Body of pancreas (tissue), 4 donors: ENCODE measurements around the gene UBR3. TPM values are rescaled to one million over a fixed set of nuclear protein-coding genes. Genes with fewer than 3 reads are reported as not detected.

Source experiments
- ATAC-seq: fragments of 150-250 bp; one replicate; pipeline ENCODE4 v1.9.1; 2016
- DNase-seq, 4 donors: peaks; one replicate each; pipeline ENCODE4 v3.0.0-alpha.2; 2019
- H3K27ac ChIP-seq, 4 donors: fragments of 200-600 bp; sonication (generic); 1 replicate in 3 of 4; 2 replicates in 1 of 4; pipeline versions ENCODE4 v1.5.1 to v1.6.1; 2016 to 2019; ENCODE audit warnings: mild to moderate bottlenecking in 1 of 4, mixed read lengths in 1 of 4, moderate library complexity in 1 of 4
- H3K27me3 ChIP-seq, 2 donors: fragments of 200-600 bp; sonication (generic); one replicate each; pipeline ENCODE4 v1.6.0; 2016; ENCODE audit warnings: mild to moderate bottlenecking in 1 of 2
- H3K36me3 ChIP-seq, 2 donors: fragments of 200-600 bp; sonication (generic); replicated peaks in 1 of 2; 2 replicates each; pipeline ENCODE4 v1.5.1; 2016; ENCODE audit warnings: low read depth in 2 of 2; ENCODE audit not compliant: insufficient read depth in 1 of 2
- H3K4me1 ChIP-seq: fragments of 200-600 bp; sonication (generic); one replicate; pipeline ENCODE4 v1.6.0; 2016
- H3K4me3 ChIP-seq, 2 donors: fragments of 200-600 bp; sonication (generic); 1 replicate in 1 of 2; 2 replicates in 1 of 2; pipeline ENCODE4 v1.5.1; 2016 to 2019
- H3K9me3 ChIP-seq, 3 donors: fragments of 200-600 bp; sonication (generic); 1 replicate in 2 of 3; 2 replicates in 1 of 3; pipeline ENCODE4 v1.5.1; 2016
- POLR2A ChIP-seq, 3 donors: fragments of 450-650 bp; IDR thresholded peaks; one replicate each; pipeline ENCODE4 v1.6.1; 2016; ENCODE audit warnings: antibody characterized with exemption in 3 of 3, mild to moderate bottlenecking in 2 of 3
- WGBS, 2 donors: methylation state at CpG; one replicate each; pipeline ENCODE4 v1.1.5; 2017; 5-methylcytosine and 5-hydroxymethylcytosine counted together
- intact Hi-C: fragments of 100-400 bp; cut with DNase I; formaldehyde crosslinking; loops from one replicate; pipeline ENCODE4 v1.15.1; 2023
- total RNA-seq, 2 donors: library from RNA; depleted of rRNA; stranded (reverse); fragments of >200 nt; gene quantifications; one replicate each; pipeline ENCODE4 v1.1.0, GENCODE V29; 2016
- TF ChIP-seq, protein P1 (sequence below), 7 experiments: fragments of 450-650 bp in 4 of 7; fragments of 200-600 bp in 3 of 7; sonication (generic) in 3 of 7; IDR thresholded peaks; one replicate each; pipeline ENCODE4 v1.5.1; 2016 to 2019; ENCODE audit warnings: antibody characterized with exemption in 7 of 7

Gene UBR3
- total RNA-seq, 2 donors from 2014 or later: 30.1 to 52.1 TPM

- DNase-seq: no peak
- H3K27me3 ChIP-seq: no peaks in the 10 kb centered on the region
- H3K9me3 ChIP-seq: peaks cover 0 to 5% (median 0%) of the 10 kb centered on the region in 3 donors
- intact Hi-C loops: no loop called here
- H3K4me1 ChIP-seq: no peaks in the 10 kb centered on the region
- TF ChIP-seq POLR2A (IDR thresholded peaks at IDR 0.05): no peak
- TF ChIP-seq, protein P1, sequence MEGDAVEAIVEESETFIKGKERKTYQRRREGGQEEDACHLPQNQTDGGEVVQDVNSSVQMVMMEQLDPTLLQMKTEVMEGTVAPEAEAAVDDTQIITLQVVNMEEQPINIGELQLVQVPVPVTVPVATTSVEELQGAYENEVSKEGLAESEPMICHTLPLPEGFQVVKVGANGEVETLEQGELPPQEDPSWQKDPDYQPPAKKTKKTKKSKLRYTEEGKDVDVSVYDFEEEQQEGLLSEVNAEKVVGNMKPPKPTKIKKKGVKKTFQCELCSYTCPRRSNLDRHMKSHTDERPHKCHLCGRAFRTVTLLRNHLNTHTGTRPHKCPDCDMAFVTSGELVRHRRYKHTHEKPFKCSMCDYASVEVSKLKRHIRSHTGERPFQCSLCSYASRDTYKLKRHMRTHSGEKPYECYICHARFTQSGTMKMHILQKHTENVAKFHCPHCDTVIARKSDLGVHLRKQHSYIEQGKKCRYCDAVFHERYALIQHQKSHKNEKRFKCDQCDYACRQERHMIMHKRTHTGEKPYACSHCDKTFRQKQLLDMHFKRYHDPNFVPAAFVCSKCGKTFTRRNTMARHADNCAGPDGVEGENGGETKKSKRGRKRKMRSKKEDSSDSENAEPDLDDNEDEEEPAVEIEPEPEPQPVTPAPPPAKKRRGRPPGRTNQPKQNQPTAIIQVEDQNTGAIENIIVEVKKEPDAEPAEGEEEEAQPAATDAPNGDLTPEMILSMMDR (IDR thresholded peaks at IDR 0.05): no peak
- no peak overlapping the region for H3K4me3 ChIP-seq
- H3K36me3 ChIP-seq: no peaks in the 10 kb centered on the region
- 91 to 100% methylated on average over 3 of the region's 3 CpGs for WGBS, 2 donors
- no peak for ATAC-seq
- no peak overlapping the region for H3K27ac ChIP-seq
These were observed 150.3 kb downstream of the UBR3 start for GRCh38 chr2:169977530-169977929.

DNA sequence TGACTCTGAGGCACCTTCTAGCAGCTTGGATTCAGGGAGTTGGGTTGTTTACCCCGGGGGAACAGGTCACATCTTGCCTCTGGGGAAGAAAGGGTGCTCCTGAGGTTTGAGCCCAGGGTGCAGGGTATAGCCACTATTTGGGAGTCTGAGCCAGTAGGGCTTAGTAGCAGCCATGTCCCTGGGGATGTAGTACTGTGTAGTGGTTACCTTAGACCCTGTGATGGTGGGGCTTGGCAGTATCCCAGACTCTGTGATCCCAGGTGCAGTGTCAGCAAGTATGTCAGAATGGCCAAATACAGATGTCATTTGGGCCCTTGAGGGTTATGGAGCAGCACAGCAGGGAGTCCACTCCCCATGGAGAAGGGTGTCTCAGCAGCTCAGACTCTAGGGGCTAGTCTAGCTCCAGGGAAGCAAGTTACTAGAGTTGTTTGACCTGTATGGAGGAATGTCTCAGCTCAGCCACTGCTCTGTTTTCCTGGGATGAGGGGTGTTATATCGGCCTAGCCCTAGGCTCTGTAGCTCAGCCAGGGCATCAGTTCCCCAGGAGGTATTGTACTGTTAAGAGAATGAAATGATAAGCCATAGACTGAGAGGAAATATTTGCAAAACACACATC is 151.3 kb downstream of the UBR3 start:
- no peak for ATAC-seq
- 92 to 94% methylated on average over 1 to 2 of the region's 2 CpGs for WGBS, 2 donors
- peaks cover 0 to 5% (median 0%) of the 10 kb centered on the region in 3 donors for H3K9me3 ChIP-seq
- H3K27ac ChIP-seq: no peak overlapping the region
- H3K27me3 ChIP-seq: no peaks in the 10 kb centered on the region
- DNase-seq: no peak
- H3K4me1 ChIP-seq: no peaks in the 10 kb centered on the region
- TF ChIP-seq POLR2A (IDR thresholded peaks at IDR 0.05): no peak
- TF ChIP-seq, protein P1 (IDR thresholded peaks at IDR 0.05): no peak
- H3K4me3 ChIP-seq: no peak overlapping the region
- no peaks in the 10 kb centered on the region for H3K36me3 ChIP-seq
- intact Hi-C loops: no loop called here

- peaks cover 0 to 5% (median 0%) of the 10 kb centered on the region in 3 donors for H3K9me3 ChIP-seq
- no peaks in the 10 kb centered on the region for H3K4me1 ChIP-seq
- no peak for DNase-seq
- H3K27me3 ChIP-seq: no peaks in the 10 kb centered on the region
- no peak for TF ChIP-seq POLR2A (IDR thresholded peaks at IDR 0.05)
- TF ChIP-seq, protein P1 (IDR thresholded peaks at IDR 0.05): no peak
- H3K4me3 ChIP-seq: no peak overlapping the region
- H3K36me3 ChIP-seq: no peaks in the 10 kb centered on the region
- 95% methylated on average over 2 of the region's 2 CpGs for WGBS, 2 donors
- intact Hi-C loops: no loop called here
- H3K27ac ChIP-seq: no peak overlapping the region
- no peak for ATAC-seq
These were observed 151.8 kb downstream of the UBR3 start for GRCh38 chr2:169979025-169979424.

- Histone ChIP-seq H3K9me3 (peaks cover 0 to 5% (median 0%) of the 10 kb centered on the region in 3 donors), H3K27ac (no peak overlapping the region), H3K27me3 (no peaks in the 10 kb centered on the region), H3K4me1 (no peaks in the 10 kb centered on the region), H3K36me3 (no peaks in the 10 kb centered on the region), H3K4me3 (no peak overlapping the region)
- DNase-seq (no peak), ATAC-seq (no peak)
- intact Hi-C loops: no loop called here
- TF ChIP-seq POLR2A (IDR thresholded peaks at IDR 0.05): no peak
- TF ChIP-seq, protein P1 (IDR thresholded peaks at IDR 0.05): no peak
- 81 to 83% methylated on average over 4 of the region's 4 CpGs for WGBS, 2 donors
These were observed 152.7 kb downstream of the UBR3 start for GRCh38 chr2:169980001-169980400.

DNA sequence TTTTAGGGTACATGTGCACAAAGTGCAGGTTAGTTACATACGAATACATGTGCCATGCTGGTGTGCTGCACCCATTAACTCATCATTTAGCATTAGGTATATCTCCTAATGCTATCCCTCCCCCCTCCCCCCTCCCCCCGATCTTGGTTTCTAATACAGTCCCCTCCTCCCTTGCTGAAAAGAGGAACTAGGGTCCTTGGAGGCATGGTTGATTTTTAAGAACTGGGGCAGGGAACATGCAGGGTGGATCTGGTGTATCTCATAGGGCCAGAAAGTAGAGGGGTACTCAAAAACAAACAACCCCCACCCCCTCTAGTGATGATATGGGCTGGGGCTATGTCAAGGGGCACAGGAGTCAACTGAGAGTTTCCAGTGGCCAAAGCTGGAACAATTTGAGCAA is 153.4 kb downstream of the UBR3 start:
- Histone ChIP-seq H3K9me3 (peaks cover 0 to 5% (median 0%) of the 10 kb centered on the region in 3 donors), H3K4me3 (no peak overlapping the region), H3K27ac (no peak overlapping the region), H3K27me3 (no peaks in the 10 kb centered on the region), H3K36me3 (no peaks in the 10 kb centered on the region), H3K4me1 (no peaks in the 10 kb centered on the region)
- ATAC-seq: no peak
- DNase-seq: no peak
- no peak for TF ChIP-seq POLR2A (IDR thresholded peaks at IDR 0.05)
- TF ChIP-seq, protein P1 (IDR thresholded peaks at IDR 0.05): no peak
- 81 to 86% methylated on average over 2 of the region's 2 CpGs for WGBS, 2 donors
- intact Hi-C loops: no loop called here
